ENCODE results near the gene KXD1.

The KXD1 gene

DNA sequence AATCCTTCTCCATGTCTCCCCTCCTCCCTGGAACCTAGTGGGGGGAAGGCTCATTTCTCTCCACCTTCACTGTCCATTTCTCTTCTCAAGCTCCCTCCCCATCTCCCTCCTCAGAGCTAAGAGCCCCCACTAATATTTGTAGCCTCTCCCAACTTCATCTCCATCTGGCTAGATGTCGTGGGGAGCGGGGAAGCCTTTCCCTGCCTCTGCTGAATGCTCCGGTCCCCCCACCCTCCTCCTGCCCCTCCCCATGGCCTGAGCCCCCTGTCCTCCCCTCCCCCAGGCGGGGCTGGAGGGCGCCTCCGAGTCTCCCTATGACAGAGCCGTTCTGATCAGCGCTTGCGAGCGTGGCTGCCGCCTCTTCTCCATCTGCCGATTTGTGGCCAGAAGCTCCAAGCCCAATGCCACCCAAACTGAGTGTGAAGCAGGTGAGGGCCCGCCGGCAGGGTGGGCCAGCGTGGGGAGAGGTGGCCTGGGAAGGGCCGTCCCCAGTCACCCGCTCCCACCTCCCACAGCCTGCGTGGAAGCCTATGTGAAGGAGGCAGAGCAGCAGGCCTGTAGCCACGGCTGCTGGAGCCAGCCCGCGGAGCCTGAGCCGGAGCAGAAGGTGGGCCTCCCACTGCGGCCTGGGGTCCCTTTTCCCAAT is 56.0 kb downstream of the KXD1 start:
- DNase-seq (ENCODE audit: low spot score) = no peak

DNA sequence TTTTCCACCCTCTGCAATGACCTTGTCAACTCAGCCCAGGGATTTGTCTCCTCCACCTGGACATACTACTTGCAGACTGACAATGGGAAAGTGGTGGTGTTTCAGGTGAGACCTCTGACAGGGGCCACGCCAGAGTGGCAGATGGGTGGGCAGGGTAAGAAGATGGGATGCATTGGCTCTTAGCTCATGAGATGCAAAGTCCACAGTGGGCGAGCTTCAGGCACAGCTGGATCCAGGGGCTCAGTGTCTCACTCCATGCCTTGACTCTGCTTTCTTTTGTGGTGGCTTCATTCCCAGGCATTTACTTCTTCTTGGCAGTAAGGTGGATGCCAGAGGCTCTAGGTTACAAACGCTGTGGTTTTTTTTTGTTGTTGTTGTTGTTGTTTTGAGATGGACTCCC is 58.4 kb downstream of the KXD1 start:
- no peak for DNase-seq (ENCODE audit: low spot score)

DNA sequence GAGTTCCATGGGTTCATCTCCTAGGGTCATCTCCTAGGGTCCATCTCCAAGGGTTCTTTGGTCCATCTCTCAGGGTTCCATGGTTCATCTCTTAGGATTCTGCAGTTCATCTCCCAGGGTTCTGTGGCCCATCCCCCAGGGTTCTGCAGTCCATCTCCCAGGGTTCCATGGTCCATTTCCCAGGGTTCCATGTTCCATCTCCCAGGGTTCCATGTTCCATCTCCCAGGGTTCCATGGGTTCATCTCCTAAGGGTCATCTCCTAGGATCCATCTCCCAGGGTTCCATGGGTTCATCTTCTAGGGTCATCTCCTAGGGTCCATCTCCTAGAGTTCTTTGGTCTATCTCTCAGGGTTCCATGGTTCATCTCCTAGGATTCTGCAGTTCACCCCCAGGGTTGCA is 59.9 kb downstream of the KXD1 start:
- DNase-seq (ENCODE audit: low spot score) = no peak

DNA sequence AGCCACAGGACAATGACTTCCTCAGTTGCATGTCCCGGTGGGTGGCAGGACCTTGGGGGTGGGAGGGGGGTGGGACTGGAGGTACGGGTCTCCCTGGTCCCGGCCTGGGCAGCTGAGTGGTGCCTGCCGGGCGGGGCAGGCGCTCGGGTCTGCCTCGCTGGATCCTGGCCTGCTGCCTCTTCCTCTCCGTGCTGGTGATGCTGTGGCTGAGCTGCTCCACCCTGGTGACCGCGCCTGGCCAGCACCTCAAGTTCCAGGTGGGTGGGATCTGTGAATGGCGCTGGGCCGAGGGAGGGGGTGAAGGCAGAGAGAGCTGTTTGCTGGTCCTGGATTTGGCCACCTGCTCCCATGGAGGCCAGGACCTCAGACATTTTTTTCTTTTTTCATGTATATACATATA is 60.6 kb downstream of the KXD1 start:
- no peak for DNase-seq (ENCODE audit: low spot score)

All from COLO829 (cell line).